HG03045 (cell line): ENCODE data around the gene NRN1L.
A peak's percentile ranks its signal among the peaks of the same experiment; 100 is the strongest.
"Not testable (repeated sequence)": the region's sequence is repeated elsewhere in the genome, so short reads cannot be mapped to it uniquely, and the experiment has no call there.

Source experiments
- ATAC-seq: cut with Tn5 transposase; IDR thresholded peaks from one replicate; pipeline ENCODE4 v1.9.1; 2021; ENCODE audit warnings: mild to moderate bottlenecking, moderate library complexity; ENCODE audit not compliant: unreplicated experiment

The NRN1L gene

DNA sequence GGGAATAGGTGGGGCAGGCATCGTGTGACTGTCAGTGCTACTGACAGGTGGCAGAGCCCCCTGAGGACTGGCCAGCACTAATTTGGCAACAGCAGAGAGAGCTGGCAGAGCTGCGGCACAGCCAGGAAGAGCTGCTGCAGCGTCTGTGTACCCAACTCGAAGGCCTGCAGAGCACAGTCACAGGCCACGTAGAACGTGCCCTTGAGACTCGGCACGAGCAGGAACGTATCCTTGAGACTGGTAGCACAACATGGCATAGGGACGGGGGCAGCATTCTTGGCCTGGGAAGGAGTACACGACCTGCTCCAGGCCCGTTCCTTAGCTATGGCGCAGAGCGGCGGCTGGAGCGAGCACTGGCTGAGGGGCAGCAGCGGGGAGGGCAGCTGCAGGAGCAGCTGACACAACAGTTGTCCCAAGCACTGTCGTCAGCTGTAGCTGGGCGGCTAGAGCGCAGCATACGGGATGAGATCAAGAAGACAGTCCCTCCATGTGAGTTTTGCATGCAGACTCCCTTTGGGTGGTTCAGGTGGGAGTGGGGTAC, 3.0 kb upstream of the NRN1L start:
- no peak for ATAC-seq

DNA sequence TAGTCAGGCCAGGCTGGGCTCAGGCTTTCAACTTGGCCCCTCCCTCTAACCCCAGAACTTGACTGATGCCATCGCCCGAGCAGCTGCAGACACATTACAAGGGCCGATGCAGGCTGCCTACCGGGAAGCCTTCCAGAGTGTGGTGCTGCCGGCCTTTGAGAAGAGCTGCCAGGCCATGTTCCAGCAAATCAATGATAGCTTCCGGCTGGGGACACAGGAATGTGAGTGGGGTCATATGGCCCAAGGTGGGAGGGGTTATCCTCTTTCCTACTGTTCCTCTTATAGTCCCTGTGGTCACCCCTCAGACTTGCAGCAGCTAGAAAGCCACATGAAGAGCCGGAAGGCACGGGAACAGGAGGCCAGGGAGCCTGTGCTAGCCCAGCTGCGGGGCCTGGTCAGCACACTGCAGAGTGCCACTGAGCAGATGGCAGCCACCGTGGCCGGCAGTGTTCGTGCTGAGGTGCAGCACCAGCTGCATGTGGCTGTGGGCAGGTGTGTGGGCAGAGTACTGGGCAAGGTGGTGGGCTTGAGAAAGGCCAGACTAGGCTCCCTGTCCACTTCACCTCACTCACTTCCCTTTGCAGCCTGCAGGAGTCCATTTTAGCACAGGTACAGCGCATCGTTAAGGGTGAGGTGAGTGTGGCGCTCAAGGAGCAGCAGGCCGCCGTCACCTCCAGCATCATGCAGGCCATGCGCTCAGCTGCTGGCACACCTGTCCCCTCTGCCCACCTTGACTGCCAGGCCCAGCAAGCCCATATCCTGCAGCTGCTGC, 2.1 kb upstream of the NRN1L start:
- no peak for ATAC-seq

DNA sequence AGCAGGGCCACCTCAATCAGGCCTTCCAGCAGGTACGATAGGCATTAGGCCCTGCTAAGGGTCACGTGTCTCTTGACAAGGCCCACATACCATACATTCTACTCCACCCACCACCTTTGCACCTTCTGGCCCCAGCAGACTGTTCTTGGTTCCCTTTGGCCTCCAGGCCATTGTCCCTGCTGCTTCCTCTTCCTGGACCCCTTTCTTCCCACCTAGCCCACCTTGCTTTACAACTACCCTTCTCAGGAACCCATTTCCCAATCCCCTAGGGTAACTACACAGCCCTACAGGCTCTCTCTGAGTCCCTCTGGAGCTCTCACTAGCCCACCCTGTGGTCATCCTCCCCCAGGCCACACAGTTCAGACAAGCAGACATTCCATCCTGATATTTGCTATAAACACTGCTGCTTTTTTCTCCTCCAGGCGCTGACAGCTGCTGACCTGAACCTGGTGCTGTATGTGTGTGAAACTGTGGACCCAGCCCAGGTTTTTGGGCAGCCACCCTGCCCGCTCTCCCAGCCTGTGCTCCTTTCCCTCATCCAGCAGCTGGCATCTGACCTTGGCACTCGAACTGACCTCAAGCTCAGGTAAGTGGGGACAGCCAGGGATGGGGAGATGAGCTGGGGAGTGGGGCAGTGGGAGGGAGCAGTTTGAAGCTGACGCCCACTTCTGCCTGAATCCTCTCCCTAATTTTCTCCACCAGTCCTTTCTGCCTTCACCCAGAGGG, 1.4 kb upstream of the NRN1L start:
- no peak for ATAC-seq

DNA sequence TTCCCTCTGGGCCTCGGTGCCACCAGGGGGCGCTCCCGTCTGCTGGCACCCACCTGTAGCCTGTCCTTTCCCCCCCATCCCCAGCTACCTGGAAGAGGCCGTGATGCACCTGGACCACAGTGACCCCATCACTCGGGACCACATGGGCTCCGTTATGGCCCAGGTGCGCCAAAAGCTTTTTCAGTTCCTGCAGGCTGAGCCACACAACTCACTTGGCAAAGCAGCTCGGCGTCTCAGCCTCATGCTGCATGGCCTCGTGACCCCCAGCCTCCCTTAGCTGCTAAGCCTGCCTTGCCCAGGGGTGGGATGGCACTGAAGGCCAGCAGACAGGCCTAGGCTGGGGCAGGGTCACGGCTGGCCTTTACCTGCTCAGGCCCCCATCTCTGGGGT, 818 bp upstream of the NRN1L start:
- ATAC-seq, result no peak

DNA sequence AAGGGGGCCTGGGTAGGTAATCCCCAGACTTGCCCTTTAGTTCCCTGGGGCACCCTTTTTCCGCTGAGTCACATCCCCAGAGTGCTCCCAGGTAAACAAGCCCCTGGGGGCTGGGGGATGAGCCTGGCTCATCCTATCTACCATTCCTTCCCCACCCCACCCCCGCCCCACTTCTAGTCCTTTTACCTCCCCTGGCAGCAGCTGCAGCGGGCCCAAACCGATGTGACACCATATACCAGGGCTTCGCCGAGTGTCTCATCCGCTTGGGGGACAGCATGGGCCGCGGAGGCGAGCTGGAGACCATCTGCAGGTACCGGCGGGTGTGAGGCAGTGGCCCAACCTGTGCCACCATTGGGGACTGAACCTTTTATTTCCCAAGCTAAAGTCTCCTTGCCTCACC, 860 bp downstream of the NRN1L start:
- ATAC-seq, result no peak

DNA sequence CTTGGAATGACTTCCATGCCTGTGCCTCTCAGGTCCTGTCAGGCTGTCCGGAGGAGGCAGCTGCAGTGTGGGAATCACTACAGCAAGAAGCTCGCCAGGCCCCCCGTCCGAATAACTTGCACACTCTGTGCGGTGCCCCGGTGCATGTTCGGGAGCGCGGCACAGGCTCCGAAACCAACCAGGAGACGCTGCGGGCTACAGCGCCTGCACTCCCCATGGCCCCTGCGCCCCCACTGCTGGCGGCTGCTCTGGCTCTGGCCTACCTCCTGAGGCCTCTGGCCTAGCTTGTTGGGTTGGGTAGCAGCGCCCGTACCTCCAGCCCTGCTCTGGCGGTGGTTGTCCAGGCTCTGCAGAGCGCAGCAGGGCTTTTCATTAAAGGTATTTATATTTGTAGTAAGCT, 1.3 kb downstream of the NRN1L start:
- ATAC-seq, result no peak

DNA sequence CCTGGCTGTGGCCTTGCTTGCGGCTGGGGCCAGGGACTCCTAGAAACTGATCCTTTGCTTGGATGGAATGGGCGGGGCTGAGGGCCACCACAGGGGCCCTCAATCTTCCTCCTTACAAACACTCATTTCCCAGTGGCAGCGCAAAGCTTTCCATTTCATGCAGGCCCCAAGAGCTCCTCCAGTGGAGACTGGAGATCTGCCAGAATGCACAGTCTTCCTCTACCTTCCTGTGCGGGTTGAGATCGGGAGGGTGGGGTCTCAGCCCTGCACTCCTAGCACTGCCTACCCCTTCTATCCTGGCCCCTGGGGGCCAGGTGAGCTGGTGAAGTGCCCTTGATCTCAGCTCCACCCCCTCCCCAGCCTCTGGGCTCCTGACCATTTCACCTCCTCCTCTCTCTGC, 1.7 kb downstream of the NRN1L start:
- no peak for ATAC-seq

DNA sequence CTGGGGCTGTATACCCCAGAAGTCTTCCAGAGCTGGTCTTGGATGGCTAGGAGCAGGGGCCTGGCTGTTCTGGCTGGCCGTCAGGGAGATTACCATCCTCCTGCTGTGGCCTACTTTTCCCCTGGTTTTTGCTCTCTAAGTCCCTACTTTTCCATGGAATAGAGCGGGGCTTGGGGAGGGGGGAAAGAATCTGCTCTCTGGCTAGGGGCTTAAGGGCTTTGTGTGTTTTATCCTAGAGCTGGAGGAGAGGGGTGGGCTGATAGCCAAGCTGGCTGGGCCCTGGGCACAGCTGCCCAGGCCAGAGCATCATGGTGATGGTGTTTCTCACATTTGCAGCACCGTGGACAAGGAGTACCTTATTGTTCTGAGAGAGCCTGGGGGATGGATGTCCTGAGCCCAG, 3.6 kb downstream of the NRN1L start:
- ATAC-seq, result no peak

DNA sequence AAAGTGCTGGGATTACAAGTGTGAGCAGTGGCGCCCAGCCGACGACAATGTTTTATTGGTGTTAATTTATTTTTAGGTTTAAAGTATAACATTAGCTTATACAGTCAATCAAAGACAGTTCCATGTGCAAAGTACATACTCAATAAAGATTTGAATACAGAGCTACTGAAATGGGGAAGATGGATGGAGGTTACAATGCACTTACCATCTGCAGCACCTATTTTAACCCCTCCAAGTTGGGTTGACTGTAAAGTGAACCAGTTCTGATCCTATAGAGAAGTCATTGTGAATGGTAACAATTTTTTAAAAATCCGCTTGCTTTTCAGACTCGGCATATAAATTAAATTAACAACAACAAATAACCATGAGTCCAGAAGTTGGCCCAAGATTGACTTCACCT, 7.7 kb downstream of the NRN1L start:
- ATAC-seq, result no peak

DNA sequence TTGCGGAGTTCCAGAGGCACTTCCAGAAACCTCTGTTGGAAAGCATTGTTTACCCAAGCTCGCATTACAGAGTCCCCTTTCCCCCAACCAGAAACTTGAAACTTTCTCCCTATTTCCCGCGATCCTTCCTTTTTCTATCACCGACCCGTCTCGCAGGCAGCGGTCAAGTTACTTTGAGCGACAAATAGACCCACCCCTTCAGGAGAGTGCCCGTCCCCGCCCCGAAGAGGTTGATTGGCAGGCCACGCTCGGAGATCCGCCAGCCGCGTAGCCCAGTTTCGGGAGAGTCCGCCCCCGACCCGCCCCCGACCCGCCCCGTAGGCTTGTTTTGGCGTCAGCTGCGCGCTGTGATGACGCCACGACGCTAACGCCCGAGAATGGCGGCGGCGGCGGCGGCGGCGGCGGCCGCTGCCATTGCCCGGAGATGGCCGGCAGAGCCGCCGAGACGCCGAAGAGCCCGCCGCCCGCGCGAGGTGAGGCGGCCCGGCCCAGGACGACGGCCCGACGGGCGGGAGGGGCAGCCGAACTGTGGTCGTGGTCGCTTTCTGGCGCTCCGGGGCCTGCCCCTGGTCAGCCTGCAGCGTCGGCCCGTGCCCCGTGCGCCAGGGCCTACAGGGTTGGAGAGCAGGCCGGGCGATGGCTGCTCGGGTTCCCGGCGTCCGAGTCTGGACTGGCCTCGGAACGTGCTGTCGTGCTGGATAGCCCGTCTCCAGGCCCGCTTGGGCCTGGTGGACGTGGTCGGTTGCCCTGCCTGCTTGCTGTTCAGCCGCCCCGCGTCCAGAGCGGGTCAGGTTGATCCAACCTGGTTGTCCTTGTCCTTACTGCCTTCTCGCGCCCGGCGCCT, 8.4 kb downstream of the NRN1L start, which contains the start of gene PSKH1:
Gene PSKH1 (plus strand): TSS at position 356 of the 844 bp plus-strand sequence. CDS start 15,496 bp downstream, outside the sequence.
- ATAC-seq, result peak; percentile 88

DNA sequence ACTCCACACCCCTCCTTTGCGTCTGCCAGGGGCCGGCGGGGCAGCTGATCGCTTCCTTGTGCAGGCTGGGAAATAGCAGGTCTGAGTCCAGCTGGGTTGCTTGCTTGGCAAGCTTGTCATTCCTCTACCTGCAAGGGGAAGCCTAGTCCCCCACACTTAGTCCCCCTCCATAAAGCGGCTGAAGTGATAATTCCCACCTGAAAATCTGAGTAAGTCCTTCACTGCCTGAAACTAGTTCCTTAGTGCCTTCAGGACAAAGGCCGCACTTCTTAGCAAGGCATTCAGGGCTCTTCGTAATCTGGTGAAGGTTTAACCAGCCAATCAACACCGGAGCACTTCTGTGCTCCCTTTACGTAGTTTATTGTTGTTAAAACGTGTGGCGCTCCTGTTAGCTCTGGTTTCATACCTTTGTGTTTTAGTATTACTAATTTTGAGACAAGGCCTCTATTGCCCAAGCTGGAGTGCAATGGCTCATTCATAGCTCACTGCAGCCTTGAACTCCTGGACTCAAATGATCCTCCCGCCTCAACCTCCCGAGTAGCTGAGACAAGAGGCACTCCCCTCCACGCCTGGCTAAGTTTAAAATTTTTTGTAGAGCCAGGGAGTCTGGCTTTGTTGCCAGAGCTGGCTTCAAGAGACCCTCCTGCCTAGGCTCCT, 9.2 kb downstream of the NRN1L start:
- no peak for ATAC-seq

DNA sequence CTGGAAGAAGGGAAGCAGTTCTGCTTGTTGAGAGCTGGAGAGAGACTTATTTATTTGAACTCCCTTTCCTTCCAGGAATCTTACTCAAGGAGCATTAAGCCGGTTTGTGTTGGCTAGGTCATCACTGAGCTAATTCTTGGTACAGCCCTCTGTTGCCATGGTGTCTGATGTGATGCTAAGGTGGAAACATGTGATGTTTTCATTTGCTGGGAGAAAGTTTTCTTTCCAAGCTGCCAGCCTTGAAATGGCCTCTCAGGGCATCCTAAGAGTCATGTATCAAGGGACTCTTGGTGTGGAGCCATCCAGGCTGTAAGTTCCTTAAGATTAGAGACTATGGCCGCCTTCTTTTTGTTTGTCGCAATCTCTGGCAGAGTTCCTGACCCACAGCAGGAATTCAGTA, 12.5 kb downstream of the NRN1L start:
- no peak for ATAC-seq

DNA sequence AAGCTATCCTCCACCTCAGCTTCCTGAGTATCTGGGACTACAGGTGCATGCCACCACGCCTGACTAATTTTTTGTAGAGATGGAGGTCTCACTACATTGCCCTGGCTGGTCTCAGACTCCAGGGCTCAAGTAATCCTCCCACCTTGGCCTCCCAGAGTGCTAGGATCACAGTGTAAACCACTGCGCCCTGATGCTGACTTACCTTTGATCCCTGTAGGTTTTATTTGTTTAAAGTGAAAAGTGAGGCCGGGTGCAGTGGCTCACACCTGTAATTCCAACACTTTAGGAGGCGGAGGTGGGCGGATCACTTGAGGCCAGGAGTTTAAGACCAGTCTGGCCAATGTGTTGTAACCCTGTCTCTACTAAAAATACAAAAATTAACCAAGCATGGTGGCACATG, 17.0 kb downstream of the NRN1L start:
- no peak for ATAC-seq

DNA sequence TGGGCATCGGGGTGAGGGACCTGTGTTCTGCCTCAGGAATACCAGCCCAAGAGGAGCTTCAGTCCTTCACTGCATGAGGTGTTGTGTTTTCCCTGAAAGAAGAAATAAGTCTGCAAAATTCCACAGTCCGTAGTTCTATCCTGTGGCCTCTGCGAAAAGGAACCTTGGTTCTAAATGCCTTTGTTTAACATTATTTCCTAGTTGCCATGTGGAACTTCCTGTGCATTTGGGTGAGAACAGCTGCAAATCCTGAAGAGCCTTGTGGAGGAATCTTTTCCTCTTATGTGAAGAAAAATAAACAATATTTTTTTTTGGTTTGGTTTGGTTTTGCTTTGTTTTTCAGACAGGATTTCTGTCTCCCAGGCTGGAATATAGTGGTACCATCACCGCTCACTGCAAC, 18.1 kb downstream of the NRN1L start:
- no peak for ATAC-seq

DNA sequence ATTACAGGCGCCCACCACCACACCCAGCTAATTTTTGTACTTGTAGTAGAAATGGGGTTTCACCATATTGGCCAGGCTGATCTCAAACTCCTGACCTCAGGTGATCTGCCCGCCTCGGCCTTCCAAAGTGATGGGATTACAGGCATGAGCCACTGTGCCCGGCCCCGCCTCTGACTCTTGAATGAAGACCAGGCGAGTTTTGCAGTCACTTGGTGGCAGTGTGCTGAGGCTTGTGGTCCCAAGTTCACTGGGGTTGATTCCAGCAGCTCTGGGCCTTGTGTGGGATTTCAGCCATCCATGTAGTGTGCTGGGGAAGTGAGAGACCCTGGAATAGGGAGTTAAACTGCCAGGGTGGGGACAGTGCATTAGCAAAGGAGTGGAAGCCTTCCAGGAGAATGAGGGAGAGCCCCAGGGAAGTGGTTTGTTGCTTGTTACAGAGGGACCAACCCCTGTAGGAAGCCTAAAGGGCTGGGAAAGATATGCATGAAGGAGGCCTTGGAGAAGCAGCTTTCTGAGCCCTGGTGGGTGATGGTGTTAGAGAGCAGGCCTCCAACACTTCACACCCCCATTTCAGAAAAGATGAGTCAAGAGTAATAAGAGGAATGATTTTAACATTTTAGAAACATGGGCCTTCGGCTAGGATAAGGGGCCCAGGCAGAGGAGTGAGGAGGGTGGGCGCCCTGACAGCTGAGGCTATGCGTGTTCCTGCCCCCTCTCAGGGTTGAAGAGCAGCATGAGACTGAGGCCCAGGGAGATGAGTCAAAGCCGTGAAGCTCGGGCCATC, 22.9 kb downstream of the NRN1L start:
- no peak for ATAC-seq

DNA sequence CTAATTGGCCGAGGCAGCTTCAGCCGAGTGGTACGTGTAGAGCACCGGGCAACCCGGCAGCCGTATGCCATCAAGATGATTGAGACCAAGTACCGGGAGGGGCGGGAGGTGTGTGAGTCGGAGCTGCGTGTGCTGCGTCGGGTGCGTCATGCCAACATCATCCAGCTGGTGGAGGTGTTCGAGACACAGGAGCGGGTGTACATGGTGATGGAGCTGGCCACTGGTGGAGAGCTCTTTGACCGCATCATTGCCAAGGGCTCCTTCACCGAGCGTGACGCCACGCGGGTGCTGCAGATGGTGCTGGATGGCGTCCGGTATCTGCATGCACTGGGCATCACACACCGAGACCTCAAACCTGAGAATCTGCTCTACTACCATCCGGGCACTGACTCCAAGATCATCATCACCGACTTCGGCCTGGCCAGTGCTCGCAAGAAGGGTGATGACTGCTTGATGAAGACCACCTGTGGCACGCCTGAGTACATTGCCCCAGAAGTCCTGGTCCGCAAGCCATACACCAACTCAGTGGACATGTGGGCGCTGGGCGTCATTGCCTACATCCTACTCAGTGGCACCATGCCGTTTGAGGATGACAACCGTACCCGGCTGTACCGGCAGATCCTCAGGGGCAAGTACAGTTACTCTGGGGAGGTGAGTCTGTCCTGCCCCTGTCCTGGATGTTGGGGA, 24.5 kb downstream of the NRN1L start:
- no peak for ATAC-seq

DNA sequence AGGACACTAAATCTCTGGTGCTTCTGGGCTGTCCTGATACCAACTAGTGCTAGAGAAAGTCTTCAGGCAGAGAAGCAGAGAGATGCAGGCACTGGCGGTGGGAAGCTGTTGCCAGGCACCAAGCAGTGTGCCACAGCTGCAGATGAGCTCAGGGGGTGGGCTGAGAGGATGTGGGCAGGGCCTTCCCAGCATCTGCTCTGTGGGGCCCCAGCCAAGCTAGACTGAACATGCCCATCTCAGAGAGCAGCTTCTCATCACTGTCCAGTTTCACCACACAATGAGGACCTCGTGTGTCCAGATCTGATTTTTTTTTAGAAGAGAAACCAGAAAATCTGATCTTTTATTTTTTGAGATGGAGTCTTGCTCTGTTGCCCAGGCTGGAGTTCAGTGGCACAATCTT, 25.5 kb downstream of the NRN1L start:
- ATAC-seq, result peak; percentile 55

DNA sequence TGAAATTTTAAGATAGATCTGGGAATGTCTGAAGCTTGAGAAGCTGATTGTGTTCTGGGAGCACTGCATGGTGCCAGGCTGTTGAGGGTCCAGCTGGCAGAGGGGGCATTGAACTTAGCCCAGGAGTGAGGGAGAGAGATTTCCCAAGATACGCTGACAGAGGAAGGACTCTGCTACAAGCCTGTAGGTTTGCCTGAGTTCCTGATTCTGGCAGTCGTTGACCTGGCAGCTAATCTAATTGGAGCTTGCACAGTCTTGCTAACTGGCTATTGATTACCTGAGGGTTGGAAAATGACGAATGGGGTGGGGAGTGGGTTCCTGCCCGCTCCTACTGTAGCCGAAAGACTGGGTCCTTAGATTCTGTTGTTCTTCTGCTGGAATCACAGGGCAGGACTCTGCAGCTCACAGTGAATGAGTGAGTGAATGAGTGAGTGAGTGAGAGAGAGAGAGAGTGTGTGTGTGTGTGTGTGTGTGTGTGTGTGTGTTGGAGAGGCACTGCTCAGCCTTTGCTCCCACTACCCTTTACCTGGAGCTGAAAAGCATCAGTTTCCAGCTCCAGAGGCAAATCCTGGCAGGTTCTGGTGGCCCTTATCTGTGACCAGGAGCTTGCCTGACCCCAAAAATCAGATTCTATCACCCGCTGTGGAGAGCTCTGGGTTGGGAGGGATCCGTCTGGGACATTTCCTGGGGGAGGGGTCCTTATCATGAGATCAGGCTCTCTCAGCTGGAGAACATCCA, 30.2 kb downstream of the NRN1L start:
- ATAC-seq, result no peak

DNA sequence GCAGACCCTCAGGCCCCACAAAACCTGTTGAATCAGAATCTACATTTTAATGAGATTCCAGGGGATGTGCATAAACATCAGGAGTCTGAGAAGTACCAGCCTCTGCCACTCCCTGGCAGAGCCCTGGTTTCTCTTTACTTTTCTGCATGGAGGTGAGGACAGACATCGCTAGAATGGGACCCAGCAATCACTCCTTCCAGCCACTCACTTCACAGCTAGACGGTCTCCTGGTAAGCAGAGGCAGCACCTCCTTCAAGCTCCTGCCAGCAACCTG, 30.7 kb downstream of the NRN1L start:
- ATAC-seq, result not testable (repeated sequence)
